WI38 (cell line): ENCODE results near the gene MASP2.

Experiments used
- H3K4me3 ChIP-seq: 2 replicates; pipeline ENCODE4 v1.5.1; 2011; ENCODE audit warnings: low read depth, mild to moderate bottlenecking, control low read depth, low read length
- TF ChIP-seq, protein P1 (sequence below): IDR thresholded peaks from 2 replicates; pipeline ENCODE4 v1.5.1; 2012; ENCODE audit warnings: low read depth, mild to moderate bottlenecking, control low read depth, low read length

Gene MASP2

DNA sequence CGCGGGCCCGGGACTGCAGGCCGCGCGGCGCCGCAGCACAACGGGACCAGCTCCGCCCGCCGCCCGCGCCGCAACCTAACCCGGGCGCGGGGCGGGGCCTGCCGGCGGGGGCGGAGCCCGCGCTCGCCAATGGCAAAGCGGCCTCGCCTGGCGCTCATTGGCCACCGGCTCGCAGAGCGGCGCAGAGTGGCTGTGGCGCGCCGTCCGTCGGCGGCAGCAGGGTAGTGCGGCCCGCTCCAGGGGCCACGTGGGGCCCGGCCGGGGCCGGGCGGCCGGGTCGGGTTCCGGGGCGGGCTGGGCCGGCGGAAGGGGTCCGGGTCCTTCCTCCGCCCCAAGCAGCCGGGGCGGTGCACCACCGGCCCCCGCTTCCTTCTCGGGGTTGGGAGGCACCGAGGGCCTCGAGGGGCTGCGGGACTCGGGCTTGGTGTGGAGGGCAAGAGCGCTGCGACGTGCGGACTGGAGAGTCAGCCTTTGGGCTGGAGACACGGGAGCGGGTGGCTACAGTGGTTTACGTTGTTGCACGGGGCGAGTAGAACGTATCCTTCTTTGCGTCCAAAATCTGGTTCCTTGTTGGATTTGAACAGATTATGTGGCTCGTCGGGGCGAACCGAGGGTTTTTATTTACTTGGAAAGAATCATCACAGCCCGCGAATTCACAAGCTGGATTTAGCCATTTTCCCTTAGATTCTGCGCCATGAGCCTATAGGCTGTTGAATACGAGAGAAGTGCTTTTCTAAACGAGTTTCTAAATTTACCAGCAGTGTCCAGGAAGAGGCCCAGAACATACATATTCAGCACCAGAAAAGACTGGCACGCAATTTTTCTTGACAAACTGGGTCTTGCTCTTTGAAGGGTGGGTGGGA, 13.2 kb upstream of the MASP2 start, which contains the start of gene SRM:
TSS of gene SRM (minus strand) at position 51 of the 863 bp plus-strand sequence. CDS start 75 bp downstream, outside the sequence.
- TF ChIP-seq, protein P1, sequence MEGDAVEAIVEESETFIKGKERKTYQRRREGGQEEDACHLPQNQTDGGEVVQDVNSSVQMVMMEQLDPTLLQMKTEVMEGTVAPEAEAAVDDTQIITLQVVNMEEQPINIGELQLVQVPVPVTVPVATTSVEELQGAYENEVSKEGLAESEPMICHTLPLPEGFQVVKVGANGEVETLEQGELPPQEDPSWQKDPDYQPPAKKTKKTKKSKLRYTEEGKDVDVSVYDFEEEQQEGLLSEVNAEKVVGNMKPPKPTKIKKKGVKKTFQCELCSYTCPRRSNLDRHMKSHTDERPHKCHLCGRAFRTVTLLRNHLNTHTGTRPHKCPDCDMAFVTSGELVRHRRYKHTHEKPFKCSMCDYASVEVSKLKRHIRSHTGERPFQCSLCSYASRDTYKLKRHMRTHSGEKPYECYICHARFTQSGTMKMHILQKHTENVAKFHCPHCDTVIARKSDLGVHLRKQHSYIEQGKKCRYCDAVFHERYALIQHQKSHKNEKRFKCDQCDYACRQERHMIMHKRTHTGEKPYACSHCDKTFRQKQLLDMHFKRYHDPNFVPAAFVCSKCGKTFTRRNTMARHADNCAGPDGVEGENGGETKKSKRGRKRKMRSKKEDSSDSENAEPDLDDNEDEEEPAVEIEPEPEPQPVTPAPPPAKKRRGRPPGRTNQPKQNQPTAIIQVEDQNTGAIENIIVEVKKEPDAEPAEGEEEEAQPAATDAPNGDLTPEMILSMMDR: 0 out of 2 replicates have a peak, but pooled peaks have one; percentile 12

DNA sequence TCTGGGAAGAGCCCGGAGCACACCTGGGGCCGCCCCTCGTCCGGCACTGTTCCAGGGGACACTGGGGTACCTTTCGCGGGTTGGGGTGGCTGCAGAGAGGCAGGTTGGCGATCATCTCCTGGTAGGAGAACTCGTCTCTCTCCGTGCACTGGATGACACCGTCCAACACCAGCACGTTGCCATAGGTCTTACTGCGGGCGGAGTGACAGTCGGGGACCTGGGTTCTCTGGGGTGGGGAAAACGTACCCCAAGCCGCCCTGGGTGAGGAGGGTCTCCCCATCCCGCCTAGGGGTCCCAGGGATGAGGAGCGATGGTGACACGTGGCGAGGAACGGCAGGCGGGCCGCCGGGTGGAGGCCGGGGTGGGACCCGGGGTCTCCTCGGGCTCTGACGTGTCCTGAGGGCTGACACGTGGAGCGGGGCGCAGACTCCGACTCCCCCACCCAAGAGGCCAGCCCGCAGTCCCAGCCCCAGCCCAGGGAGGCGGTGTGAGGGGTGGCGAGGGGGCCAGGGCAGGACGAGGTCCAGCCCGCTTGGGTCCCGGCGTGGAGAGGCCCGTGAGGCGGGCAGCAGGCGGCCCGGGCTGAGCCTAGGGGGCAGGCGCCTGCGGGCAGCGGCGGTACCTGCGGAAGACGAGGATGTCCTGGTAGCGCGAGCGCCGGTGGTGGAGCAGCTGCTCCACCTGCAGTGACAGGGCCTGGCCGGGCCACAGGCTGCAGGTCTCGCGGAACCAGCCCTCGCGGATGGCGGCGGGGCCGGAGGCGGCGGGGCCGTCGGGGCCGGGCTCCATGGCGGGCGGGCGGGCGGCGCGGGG, 12.3 kb upstream of the MASP2 start:
- TF ChIP-seq, protein P1: no peak
- H3K4me3 ChIP-seq: peak overlapping the region; percentile 89

More for the DNA sequence above, 13.2 kb upstream of the MASP2 start, which contains the start of gene SRM:
- H3K4me3 ChIP-seq: peak within 1 kb of the TSS; percentile 89

DNA sequence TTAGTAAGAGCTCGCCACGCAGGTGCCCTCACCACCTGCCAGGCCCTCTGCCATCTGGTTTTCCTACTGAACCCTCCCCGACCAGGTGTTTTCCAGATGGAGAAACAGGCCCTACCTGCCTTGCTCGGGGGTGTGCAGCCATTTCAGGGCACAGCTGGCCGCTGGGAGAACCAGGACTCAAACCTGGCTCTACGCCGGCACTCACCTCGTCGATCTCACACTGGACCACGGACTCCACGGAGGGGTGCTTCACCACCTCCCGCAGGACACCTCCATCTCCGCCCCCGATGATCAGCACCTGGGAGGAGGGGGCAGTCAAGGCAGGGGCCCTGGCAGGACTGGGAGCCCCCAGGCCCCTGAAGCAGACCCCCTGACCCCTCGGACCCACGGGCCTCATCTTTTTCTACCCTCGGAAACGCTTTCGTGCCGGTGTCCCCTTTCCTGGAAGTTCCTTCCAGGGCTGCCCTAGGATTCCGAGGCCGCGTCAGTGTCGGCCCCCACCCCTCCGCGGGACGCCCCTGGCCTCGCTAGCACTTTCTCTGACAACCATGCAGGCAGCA, 11.6 kb upstream of the MASP2 start:
- peak overlapping the region; percentile 89 for H3K4me3 ChIP-seq
- TF ChIP-seq, protein P1: no peak

DNA sequence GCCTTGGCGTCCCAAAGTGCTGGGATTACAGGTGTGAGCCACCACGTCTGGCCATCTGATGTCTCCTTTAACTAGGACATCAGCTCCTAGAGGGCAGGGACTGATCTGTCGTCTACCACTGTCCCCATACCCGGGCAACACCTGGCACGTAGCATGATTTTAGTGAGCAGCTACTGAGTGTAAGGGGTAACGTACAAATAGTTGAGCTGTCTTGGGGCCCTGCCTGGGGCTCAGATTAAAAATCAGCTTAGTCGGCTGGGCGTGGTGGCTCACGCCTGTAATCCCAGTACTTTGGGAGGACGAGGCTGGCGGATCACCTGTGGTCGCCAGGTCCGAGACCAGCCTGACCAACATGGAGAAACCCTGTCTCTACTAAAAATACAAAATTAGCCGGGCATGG, 11.0 kb upstream of the MASP2 start:
- TF ChIP-seq, protein P1: no peak
- no peak overlapping the region for H3K4me3 ChIP-seq

DNA sequence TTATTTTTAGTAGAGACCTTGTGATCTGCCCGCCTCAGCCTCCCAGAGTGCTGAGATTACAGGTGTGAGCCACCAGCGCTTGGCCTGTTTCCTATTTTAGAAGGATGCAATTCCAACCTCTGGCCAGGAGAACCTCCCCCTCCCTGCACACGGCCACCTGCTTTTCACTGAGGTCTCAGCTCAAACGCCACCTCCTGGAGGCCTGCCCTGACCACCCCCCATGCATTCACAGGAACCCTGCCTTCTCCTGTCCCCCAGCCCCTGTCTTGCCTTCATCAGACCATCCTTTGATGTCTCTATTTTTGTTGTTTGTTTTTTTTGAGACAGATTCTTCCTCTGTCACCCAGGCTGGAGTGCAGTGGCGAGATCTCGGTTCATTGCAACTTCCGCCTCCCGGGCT, 10.4 kb upstream of the MASP2 start:
- TF ChIP-seq, protein P1: no peak
- H3K4me3 ChIP-seq: no peak overlapping the region

DNA sequence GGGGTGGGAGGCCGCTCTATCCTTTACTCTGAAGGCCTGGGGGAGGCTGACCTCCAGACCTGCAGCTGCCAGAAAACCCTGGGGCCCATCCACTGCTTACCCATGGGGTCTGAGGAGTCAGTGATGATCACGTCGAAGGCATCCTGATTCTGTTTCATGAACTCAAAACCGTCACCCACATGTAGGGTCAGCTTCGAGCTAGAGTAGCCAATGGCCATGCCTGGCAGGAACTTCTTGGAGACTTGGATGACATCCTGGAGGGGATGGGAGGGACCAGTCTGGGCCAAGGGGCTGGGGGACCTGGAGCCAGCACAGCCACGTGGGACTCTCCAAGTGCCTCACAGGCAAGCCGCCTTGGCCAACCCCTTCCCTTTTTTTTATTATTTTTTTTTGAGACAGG, 9.5 kb upstream of the MASP2 start:
- TF ChIP-seq, protein P1: no peak
- H3K4me3 ChIP-seq: no peak overlapping the region
